Activated CD8-positive, alpha-beta memory T cell treated with anti-CD3 and anti-CD28 coated beads, Interleukin-2, amount 50 U/mL, for 48 hours (primary cell): Measurements from ENCODE around the gene MAGI3.
"Not testable (repeated sequence)": the region's sequence is repeated elsewhere in the genome, so short reads cannot be mapped to it uniquely, and the experiment has no call there.

Experiments used
- DNase-seq: peaks from one replicate; pipeline ENCODE4 v3.0.0-alpha.2; 2020

The MAGI3 gene

DNA sequence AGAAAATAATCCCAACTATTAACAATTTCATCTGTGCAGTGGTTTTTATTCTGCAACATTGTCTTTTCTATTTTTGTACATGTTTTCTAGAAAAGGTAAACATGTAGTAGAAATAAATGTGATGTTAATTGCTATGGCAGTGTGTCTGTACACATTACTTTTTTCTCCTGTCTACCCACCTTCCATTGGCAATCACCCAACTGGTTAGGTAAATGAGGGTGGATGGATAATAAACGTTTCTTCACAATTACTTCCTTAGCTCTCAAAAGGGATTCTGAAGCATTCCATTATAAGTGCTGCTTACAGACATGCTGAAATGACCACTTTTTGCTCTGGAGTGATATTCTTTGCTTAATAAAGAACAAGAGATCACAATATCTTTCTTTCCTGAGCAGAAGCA, 61.4 kb downstream of the MAGI3 start:
- no peak for DNase-seq

DNA sequence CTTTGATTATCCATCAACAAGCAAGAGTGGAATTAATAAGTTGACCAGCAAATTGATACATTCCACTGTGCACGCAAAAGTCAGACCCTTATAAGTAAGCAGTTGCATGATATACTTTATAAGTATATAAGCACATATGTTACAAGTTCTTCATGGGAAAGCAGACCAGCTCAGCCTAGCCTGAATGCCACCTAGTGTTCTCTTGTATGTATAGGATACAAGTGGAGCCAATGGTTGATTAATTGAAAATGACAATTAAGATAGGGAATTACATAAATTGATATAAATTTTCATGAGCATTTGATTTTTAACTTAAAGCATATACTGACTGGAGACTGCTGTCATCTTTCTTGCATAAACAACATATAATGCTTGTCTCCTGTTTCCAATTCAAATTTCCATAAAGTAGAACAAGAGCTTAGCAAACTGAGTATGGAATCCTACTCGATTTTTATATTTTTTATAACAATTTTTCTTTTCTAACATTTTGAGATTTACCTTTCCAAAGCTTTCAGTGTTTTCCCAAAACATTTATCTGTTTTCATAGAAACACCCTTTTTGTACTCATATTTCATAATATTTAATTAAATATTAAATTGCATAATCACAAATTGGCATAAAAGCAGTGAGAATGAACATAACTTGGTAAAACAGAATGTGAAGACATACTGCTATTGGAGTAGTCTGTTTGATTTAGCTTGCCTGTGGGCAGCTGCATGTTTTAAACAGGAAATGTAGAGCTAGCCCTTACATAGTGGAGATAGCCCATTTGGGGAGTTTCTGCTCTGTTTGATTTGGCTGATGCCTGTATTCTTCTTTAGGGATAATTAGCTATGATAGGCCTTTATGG, 62.8 kb downstream of the MAGI3 start:
- DNase-seq = no peak

DNA sequence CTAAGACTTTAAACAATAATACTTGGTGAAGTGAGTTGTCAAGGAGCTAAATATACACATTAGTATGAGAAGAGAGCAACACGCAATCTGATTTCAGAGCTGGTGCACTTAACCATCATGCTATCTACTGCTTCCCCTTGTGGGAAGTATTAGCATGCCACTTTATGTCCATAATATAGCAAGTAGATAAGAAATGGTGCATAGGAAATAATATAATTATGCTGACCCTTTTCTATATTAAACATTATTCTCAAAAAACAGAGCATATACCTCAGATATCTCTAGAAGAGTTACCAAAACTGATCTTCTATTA, 63.4 kb downstream of the MAGI3 start:
- DNase-seq = no peak

DNA sequence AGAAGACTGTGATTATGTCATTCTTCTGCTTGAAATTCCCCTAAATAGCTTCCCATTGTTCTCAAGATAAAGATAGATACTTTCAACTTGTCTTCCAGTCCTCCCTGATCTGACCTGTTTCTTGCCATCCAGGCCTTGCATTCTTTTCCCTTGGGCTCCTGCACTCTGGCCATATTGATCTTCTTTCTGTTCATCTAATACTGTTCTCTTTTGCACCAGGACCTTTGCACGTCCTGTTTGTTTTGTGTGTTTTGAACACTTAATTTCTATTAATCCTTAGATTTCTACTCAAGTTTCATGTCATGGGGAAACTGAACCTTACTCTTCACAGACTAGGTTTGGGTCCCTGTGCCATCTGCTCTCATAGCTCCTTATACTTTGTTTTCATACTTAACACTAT, 65.1 kb downstream of the MAGI3 start:
- no peak for DNase-seq

DNA sequence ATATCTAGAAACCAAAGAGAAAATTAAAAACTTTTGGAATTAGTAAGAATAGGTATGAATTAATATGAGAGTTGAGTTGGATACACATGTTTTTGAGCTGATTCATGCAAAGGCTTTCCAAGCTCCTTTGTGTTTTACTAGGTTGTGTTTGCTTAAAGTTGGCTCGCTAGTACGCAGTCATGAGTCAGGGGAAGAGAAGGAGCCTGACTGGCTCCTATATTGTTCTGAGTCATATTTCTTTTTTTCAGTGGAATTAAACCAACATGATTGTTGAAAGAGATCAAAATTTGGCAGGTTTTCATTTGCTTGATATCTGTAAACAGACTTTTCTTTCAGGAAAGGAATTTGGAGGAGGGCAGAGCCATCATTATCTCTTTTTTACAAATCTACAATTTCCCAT, 66.7 kb downstream of the MAGI3 start:
- no peak for DNase-seq

DNA sequence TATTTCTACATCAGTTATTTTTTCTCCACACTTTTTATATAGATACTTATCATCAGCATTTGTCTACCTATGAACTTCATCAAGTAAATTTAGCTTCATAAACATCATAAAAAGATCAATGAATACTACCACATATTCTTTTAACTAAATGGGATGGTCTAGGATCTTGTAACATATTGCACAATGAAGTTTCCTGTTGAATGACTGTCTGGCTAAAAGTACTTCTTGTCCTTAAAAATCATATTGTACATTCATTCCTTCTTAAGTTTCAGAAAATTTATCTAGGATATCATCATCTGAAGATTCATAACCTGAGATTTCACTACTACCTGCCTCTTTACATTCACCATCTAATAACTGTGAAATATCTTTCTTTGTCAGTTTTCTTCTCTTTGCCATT, 69.0 kb downstream of the MAGI3 start:
- DNase-seq = no peak

DNA sequence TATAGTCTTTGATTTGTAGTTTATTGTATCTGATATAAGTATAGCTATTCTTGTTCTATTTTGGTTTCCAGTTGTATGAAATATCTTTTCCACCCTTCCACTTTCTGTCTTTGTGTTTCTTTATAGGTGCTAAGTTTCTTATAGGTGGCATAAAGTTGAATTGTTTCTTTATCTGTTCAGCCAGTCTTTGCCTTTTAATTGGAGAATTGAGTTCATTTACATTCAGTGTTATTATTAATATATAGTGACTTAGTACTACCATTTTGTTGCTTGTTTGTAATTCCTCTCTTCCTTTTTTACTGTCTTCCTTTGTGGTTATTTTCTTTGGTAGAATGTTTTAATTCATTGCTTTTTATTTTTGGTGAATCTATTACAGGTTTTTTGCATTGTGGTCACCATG, 77.7 kb downstream of the MAGI3 start:
- no peak for DNase-seq

DNA sequence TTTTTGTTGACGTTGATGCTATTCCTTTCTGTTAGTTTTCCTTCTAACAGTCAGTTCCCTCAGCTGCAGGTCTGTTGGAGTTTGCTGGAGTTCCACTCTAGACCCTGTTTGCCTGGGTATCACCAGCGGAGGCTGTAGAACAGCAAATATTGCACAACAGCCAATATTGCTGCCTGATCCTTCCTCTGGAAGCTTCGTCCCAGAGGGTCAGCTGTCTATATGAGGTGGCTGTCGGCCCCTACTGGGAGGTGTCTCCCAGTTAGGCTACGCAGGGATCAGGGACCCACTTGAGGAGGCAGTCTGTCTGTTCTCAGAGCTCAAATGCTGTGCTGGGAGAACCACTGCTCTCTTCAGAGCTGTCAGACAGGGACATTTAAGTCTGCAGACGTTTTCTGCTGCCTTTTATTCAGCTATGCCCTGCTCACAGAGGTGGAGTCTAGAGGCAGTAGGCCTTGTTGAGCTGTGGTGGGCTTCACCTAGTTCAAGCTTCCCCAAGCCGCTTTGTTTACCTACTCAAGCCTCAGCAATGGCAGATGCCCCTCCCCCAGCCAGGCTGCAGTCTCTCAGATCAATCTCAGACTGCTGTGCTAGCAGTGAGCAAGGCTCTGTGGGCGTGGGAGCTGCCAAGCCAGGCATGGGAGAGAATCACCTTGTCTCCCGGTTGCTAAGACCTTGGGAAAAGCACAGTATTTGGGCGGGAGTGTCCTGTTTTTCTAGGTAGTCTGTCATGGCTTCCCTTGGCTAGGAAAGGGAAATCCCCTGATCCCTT, 88.3 kb downstream of the MAGI3 start:
- not testable (repeated sequence) for DNase-seq

DNA sequence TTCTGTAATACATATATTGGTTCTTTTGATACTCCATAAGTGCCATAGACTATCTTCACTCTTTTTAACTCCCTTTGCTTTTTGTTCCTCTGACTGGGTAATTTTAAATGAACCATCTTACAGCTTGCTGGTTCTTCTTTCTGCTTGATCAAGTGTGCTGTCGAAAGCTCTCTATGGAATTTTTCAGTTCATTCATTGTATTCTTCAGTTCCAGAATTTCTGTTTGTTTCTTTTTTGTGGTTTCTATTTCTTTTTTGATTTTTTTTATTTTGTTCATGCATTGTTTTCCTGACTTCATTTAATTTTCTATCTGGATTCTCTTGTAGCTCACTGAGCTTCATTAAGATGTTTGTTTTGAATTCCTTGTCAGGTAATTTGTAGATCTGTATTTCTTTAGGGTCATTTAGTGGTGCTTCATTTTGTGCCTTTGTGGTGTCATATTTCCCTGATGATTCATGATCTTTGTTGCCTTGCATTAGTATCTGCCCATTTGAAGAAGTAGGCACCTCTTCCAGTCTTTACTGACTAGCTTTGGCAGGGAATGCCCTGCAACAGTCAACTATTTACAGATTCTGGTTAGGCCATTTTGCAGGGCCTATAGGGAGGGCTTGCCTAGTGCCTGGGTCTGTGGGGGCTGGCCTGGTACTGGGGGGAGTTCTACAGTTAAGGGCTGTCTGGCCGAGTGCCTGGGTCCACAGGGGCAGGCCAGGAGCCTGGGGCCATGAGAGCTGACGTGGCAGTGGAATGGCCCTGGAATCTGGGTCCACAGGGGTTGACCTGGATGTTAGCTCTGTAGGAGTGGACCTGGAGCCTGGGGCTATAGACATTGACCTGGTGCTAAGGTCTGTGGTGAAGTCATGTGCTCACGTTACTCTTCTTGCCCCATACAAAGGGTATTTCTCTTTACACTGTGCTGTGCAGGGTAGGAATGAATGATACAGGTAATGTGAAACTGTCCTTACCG, 89.7 kb downstream of the MAGI3 start:
- DNase-seq = no peak

DNA sequence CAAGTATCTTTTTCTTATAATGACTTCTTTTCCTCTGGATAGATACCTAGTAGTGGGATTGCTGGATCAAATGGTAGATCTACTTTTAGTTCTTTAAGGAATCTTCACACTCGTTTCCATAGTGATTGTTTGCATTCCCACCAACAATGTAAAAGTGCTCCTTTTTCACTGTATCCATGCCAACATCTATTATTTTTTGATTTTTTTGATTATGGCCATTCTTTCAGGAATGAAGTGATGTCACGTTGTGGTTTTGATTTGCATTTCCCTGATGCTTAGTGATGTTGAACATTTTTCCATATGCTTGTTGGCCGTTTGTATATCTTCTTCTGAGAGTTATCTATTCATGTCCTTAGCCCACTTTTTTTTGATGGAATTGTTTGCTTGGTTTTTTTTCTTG, 94.8 kb downstream of the MAGI3 start:
- not testable (repeated sequence) for DNase-seq

DNA sequence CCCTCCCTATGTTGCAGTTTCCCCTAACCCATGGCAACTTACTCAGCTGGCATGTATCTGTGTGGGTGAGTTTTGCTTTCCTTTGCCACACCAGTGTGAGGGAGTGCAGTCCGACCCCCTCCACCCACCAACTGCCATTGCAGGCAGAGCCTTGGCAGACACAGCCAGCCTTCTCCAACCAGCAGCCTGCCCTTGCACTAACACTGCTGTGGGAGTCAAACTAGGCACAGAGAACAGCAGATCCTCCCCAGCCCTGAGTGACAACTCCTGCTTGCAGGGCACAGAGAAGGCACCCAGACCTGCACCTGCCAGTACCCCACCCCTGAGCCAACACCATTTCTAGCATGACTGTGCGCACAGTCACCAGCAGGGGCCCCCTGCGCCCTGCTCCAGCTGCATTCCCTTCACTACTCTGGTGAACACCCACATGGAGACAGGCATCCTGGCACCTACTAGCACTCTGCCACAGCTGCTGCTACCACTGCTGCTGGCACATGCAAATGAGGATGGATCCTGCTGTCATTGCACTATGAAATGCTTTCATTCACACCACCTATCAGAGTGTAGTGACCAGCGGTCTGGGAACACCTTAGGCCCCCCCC, 98.4 kb downstream of the MAGI3 start:
- no peak for DNase-seq

DNA sequence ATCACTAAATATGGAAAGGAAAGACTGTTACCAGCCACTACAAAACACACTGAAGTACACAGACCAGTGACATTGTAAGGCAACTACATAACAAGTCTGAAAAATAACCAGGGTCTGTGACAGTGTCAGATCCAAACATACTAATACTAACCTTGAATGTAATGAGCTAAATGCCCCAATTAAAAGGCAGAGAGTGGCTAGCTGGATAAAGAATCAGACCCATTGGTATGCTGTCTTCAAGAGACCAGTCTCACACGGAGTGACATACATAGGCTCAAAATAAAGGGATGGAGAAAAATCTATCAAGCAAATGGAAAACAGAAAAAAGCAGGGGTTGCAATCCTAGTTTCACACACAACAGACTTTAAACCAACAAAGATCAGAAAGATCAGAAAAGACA, 100.1 kb downstream of the MAGI3 start:
- no peak for DNase-seq

DNA sequence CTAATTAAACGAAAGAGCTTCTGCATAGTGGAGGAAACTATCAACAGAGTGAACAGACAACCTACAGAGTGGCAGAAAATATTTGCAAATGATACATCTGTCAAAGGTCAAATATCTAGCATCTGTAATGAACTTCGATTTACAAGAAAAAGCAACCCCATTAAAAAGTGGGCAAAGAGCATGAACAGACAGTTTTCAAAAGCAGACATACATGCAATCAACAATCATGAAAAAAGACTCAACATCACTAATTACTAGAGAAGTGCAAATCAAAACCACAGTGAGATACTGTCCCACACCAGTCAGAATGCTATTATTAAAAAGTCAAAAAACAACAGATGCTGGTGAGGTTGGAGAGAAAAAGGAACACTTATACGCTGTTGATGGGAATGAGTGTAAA, 103.2 kb downstream of the MAGI3 start:
- no peak for DNase-seq

DNA sequence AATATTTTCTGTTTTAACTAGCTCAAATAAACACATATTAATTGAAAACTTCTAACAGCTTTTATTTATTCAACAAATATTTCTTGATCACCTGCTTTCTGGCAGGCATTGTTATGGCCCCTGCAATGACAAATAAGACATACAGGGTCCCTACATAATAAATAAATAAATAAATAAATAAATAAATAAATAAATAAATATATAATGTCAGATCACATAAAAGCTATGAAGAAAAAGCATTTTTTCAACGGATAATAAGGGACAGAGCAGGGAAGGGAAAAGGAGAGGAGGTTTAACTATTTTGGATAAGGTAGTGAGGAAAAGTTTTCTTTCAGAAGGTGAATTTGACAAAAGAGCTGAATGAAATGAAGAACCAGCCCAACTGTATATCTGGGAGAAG, 115.0 kb downstream of the MAGI3 start:
- no peak for DNase-seq

DNA sequence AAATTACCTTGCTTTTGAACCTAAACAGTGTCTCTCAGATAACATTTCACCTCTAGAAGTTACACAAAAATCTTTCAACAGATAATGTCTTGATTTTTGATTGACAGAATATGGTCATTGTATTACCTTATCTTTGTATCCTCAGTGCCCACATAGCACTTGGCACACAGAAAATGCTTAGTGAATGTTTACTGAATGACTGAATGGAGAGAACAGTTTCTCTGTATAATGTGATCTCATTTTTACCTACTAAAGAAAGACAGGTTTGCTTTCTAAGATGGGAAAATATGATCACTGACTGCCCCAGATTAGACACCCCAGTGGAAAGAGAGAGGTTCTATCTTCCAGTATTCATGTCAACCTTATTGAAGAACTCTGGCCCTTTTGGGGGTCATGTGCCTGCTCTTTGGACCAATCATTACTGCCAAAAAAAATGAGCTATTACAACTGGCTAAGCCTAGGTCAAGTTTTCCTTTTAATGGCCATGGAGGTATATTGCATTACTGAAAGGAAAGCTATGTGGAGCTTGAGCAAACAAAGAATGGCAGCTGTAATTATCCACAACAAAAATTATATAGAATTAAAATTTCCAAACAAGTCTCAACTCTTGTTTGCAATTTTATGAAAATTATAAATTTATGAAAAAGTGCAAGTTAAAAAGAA, 117.4 kb downstream of the MAGI3 start:
- no peak for DNase-seq

DNA sequence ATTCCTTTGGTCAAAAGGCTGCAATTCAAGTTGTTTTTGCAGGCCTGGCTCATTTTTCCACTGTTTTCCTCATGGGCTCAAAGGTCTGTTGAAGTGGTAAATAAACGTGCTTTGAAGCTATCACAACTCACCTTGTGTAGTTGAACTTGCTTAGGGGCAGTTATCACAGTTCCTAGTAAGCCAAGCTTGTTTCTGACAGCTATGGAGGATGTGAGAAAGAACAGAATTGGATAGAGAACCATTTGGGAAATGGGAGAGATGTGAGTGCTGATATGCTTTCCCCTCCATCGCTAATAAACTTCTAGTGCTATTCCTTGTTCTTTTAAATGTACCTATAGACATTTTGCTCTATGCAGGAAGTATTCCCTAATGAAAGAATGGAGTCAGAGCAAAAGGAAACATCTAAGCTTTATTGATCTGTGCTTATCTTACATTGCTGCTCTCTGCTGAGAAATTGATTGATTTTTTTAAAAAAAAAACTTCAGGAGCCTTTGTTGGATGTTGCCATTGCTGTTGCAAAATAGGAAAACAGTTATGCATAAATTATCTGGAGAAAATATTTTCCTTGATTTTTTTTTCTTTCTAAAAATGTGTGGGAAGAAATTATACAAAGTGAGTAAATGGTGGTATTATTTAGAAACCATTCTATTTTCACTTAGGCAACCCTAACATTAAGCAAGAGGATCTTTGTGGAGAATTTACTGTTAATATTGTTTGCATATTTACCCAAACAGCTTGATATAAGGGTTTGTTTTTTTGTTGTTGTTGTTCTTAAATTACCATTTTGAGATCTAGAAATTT, 118.2 kb downstream of the MAGI3 start:
- DNase-seq = no peak

DNA sequence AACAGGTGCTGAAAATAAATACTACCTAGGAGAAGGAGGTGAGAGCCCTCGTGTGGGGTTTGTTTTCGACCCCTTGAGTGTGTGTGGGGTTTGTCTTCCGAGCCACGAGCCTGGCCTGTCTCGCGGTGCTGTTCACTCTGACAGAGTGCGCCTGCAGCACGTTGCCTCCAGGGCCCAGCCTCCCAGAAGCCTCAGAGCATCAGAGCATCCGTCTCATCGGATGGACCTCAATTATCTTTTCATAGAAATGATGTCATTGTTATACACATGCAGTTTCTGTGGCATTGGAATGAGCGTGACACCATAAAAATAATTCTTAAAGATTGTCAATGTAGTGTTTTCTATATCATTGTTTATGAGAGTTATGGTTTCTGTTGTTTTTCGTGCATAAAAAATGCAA, 119.5 kb downstream of the MAGI3 start:
- not testable (repeated sequence) for DNase-seq

DNA sequence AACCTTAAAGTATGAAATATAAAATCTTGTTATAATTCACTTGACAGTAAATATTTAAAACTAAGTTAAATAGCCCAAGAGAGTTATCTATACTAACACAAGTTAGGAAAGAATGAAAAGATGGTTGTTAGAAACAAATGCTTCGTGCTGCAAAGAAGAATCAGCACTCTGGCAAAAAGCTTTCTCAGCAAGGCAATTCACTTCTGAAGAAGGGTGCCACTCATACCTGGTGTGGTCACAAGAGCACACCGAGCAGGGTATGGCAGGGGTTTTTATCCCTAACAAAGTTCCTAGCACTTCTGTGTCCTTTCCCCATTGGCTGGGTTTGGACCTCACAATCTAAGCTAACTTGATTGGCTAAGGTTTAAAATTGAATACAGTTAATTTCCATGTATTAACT, 121.0 kb downstream of the MAGI3 start:
- no peak for DNase-seq

DNA sequence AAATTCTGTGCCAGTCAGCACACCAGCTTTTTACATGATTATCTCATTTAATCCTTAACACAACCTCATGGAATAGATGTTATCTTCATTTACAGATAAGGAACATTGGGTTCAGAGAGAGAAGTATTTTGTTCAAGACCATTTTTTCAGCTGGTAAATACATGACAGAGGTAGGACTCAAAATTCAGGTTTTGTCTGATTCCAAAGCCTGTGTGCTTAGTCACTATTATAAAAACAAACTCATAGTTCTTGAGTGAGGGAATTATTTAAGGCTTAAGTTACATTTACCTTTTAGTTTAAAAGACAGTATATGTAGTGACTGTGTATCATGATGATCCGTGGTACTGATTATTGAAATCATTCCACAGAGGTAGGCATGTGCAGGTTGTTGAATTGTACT, 125.2 kb downstream of the MAGI3 start:
- no peak for DNase-seq

DNA sequence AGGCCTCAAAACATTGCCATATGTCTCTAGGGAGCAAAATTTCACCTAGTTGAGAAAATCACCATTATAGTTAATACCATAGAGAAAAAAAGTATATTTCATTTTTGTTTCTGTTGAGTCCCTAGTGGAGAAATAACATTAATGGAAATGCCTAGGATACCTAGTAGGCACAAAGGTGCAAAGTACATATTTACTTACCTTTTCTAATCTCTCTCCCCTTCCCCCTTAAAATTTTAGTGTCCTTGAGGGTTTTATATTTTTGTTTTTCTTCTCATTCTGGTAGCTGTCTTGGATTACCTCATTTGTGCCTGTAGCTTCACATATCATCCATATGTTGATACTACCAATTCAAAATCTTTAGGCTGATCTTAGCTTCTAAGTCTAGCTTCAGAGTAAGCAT, 127.0 kb downstream of the MAGI3 start:
- DNase-seq = no peak

DNA sequence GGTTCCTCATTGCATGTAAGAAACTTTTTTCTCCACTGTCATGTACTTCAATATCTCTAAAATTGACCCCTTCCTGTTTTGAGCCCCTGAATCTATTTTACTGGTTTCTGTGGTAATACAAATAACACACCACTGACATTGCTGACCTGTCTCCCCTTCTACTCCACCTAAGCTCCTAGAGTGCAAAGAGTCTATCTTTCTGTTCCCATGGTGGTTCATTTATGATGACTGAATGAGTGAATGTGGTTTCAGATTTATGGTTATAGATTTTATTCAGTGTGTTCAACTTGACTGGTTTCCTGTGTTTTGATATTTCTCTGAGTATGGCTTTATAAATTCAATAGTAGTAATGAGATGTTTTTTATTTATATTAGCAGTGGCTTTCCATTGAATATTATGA, 127.7 kb downstream of the MAGI3 start:
- no peak for DNase-seq

DNA sequence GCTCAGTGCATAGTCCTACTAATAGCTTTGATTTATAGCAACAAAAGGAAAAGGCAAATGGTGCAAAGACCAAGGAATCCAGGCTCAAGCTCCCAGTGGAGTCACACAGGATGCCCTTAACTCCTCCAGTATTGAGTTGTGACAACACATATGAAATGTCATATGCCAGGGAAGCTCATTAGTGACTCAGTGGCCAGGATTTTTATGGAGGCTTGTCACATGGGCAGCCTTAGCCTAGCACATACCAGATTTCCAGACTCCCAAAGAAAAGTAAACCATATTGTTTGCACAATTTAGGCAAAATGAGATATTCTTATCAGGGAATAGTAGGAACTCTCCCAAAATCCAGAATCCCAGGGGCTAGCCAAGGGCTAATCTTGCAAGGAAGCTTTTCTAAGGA, 129.2 kb downstream of the MAGI3 start:
- no peak for DNase-seq
